ENCODE results near the gene SHQ1. TPM values are rescaled to one million over a fixed set of nuclear protein-coding genes. Genes with fewer than 3 reads are reported as not detected.

Gene SHQ1
- total and polyA plus RNA-seq, 2 of the 4 experiments (the other 2 are of a cell fraction) = 10.4 to 19.4 TPM

- TF ChIP-seq ELK1 (IDR thresholded peaks at IDR 0.05; ENCODE audit: borderline replicate concordance, low read depth, low read length) (no peak), NFE2L2 (IDR thresholded peaks at IDR 0.05; ENCODE audit: low read depth, low read length) (no peak), MAZ (IDR thresholded peaks at IDR 0.05; ENCODE audit: borderline replicate concordance, low read depth, low read length) (no peak; the same call in 1 of the 2 replicates)
Measured at GRCh38 chr3:72887705-72888545, 39.7 kb upstream of the SHQ1 start, which contains the start of gene GXYLT2 (continued).
